B cell (primary cell): ENCODE data around the gene DGKE.

Source experiments
- CTCF ChIP-seq: fragments of 200-600 bp; IDR thresholded peaks from one replicate; pipeline ENCODE4 v1.8.0; 2022; ENCODE audit warnings: antibody characterized with exemption, mild to moderate bottlenecking
- EZH2 ChIP-seq: IDR thresholded peaks from 2 replicates; pipeline ENCODE4 v1.6.1; 2012; ENCODE audit warnings: borderline replicate concordance, low read depth, mild to moderate bottlenecking, moderate library complexity, low read length; ENCODE audit not compliant: insufficient read depth, poor library complexity, severe bottlenecking

DNA sequence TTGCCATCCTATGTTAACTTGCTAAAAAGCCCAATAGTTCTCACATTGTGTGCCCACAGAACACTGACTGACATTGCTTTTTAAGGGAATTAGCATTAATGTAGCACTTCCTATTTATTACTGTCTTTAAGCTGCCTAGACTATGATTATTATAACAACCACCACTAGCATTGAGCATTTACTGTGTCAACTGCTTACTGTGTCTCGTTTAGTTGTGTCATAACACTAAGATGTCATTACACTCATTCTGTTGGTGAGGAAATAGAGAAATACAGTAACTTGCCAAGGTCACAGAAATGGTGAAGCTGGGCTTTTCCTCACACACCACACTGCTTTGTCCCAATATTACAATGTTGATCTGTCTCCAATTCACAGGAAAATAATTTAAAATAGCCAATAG, 49.7 kb downstream of the DGKE start:
- TF ChIP-seq CTCF: no peak
- TF ChIP-seq EZH2: no peak
